WERI-Rb-1 (cell line): ENCODE results near the gene TCF12.

Source experiments
- DNase-seq: peaks from one replicate; pipeline ENCODE4 v3.0.0-alpha.2; 2020
- H3K27ac ChIP-seq: fragments of 250-450 bp; sonication (Bioruptor Pico); 2 replicates; pipeline ENCODE4 v1.5.1; 2020; ENCODE audit warnings: mild to moderate bottlenecking, moderate library complexity
- H3K27me3 ChIP-seq: fragments of 250-450 bp; sonication (Bioruptor Pico); 2 replicates; pipeline ENCODE4 v1.5.1; 2021; ENCODE audit warnings: mild to moderate bottlenecking, low read depth, moderate library complexity; ENCODE audit not compliant: insufficient read depth, severe bottlenecking
- H3K36me3 ChIP-seq: fragments of 250-450 bp; sonication (Bioruptor Pico); 2 replicates; pipeline ENCODE4 v1.5.1; 2020; ENCODE audit warnings: mild to moderate bottlenecking, moderate library complexity
- H3K4me3 ChIP-seq: 2 replicates; pipeline ENCODE4 v1.5.1; 2011; ENCODE audit warnings: low read depth, mild to moderate bottlenecking, control low read depth, low read length
- H3K9me3 ChIP-seq: fragments of 250-450 bp; sonication (Bioruptor Pico); 2 replicates; pipeline ENCODE4 v1.5.1; 2021; ENCODE audit warnings: mild to moderate bottlenecking, moderate library complexity; ENCODE audit not compliant: severe bottlenecking
- CTCF ChIP-seq: IDR thresholded peaks from 2 replicates; pipeline ENCODE4 v1.5.1; 2011; ENCODE audit warnings: low read depth, mild to moderate bottlenecking, control low read depth, inconsistent platforms, low read length

TCF12 gene

GRCh38 chr15:56991017-56991416 is 72.6 kb downstream of the TCF12 start:
- no peak for DNase-seq
- Histone ChIP-seq H3K36me3 (peaks cover 10% of the 10 kb centered on the region), H3K27me3 (no peaks in the 10 kb centered on the region), H3K27ac (no peak overlapping the region), H3K4me3 (no peak overlapping the region), H3K9me3 (no peaks in the 10 kb centered on the region)
- no peak for TF ChIP-seq CTCF

DNA sequence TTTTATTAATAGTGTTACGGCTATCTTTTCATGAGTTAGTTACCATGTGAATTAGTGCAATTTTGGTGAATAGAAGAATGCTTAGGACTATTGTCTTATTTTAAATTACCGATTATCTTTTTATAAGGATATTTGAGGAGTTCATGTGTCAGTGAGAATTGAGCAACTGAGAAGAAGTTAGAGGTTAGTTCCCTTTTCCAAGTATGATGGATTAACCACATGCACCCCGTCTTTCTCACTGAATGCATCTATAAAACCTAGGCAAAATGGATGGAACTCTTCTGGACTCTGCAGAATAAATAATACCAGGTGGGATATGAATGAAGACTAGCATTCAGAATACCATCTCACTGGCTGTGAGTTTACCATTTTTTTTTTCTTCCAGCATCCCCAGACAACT is 74.3 kb downstream of the TCF12 start:
- no peak overlapping the region for H3K27ac ChIP-seq

DNA sequence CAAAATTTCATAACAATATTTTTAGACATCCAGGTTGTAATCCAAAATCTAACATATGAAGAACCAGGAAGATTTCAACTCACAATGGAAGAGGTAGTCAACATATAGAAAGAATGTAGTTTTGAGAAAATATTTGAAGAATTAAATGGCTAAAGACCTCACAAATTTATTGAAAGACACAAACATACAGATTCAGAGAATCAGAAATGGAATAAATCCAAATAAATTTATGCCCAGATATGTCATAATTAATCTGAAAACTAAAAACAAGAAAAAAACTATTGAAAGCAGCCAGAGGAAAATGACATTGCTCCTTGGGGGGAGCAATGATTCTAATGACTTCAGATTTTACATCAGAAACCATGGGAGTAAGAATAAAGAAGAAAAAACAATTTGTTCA is 75.8 kb downstream of the TCF12 start:
- Histone ChIP-seq H3K27me3 (no peaks in the 10 kb centered on the region), H3K27ac (no peak overlapping the region), H3K9me3 (no peaks in the 10 kb centered on the region), H3K4me3 (no peak overlapping the region), H3K36me3 (peaks cover 10% of the 10 kb centered on the region)
- TF ChIP-seq CTCF = no peak
- no peak for DNase-seq

More for the DNA sequence above, 74.3 kb downstream of the TCF12 start:
- peaks cover 10% of the 10 kb centered on the region for H3K36me3 ChIP-seq
- no peaks in the 10 kb centered on the region for H3K27me3 ChIP-seq
- H3K4me3 ChIP-seq = no peak overlapping the region
- H3K9me3 ChIP-seq = no peaks in the 10 kb centered on the region
- no peak for DNase-seq
- no peak for TF ChIP-seq CTCF

GRCh38 chr15:56996093-56996492 is 77.6 kb downstream of the TCF12 start:
- TF ChIP-seq CTCF = no peak
- Histone ChIP-seq H3K4me3 (no peak overlapping the region), H3K27ac (no peak overlapping the region), H3K9me3 (no peaks in the 10 kb centered on the region), H3K27me3 (no peaks in the 10 kb centered on the region), H3K36me3 (peaks cover 10% of the 10 kb centered on the region)
- DNase-seq = no peak

DNA sequence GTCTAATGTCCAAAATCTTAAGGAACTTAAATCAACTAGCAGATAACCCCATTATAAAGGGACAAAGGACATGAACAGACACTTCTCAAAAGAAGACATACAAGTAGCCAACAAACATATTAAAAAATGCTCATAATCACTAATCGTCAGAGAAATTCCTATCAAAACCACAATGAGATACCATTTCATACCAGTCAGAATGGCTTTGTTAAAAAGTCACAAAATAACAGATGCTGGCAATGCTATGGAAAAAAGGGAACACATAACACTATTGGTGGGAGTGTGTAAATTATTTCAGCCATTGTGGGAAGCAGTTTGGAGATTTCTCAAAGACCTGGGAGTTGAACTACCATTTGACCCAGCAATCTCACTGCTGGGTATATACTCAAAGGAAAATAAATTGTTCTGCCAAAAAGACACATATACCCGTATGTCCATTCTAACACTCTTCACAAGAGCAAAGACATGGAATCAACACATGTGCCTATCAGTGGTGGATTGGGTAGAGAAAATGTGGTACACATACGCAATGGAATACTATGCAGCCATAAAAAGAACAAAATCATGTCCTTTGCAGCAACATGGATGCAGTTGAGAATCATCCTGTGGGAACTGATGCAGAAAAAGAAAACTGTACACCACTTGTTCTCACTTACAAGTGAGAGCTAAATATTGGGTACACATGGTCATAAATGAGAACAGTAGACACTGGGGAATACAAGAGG is 78.5 kb downstream of the TCF12 start:
- Histone ChIP-seq H3K36me3 (peaks cover 10% of the 10 kb centered on the region), H3K4me3 (no peak overlapping the region), H3K27ac (no peak overlapping the region), H3K27me3 (no peaks in the 10 kb centered on the region), H3K9me3 (no peaks in the 10 kb centered on the region)
- no peak for TF ChIP-seq CTCF
- no peak for DNase-seq

DNA sequence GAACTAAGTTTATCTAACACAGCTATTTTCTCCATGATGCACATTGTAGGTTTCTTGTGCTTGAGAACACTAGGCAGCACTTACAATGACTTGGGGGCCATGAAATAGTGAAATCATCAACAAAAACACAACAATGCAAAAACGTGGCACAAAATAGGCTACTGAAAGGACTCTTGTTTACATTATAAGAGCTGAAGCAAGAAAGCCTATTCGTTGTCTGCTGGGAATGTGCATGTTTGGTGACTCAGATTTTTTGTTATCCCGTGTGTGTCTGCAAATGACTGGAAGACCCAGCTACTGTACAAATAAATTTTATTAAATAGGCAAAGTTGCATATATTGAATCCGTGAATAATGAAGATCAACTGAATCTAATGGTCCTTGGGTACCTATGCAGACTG is 85.0 kb downstream of the TCF12 start:
- Histone ChIP-seq H3K27ac (no peak overlapping the region), H3K4me3 (no peak overlapping the region), H3K27me3 (no peaks in the 10 kb centered on the region), H3K36me3 (peaks cover 4% of the 10 kb centered on the region), H3K9me3 (no peaks in the 10 kb centered on the region)
- TF ChIP-seq CTCF = no peak
- no peak for DNase-seq
